ENCODE data around the gene RGS9.

DNA sequence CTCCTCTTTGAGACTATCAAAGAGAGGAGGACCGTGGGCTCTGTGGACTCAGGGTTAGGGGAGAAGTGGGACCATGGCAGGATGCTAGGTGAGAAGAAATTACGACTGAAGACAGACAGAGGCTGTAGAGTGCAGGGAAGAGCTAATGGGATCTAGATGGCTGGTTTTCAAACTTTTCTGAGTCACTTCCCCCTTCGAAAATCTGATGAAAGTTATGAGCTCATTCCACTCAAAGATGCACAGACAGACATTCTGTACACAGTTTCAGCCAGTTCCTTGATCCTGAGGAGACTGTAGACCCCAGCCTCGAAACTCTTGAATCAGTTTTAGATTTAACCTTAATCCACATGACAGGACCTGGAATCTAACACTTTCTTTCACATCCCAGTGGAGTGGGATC, 40.7 kb downstream of the RGS9 start:
- TF ChIP-seq, protein P1, sequence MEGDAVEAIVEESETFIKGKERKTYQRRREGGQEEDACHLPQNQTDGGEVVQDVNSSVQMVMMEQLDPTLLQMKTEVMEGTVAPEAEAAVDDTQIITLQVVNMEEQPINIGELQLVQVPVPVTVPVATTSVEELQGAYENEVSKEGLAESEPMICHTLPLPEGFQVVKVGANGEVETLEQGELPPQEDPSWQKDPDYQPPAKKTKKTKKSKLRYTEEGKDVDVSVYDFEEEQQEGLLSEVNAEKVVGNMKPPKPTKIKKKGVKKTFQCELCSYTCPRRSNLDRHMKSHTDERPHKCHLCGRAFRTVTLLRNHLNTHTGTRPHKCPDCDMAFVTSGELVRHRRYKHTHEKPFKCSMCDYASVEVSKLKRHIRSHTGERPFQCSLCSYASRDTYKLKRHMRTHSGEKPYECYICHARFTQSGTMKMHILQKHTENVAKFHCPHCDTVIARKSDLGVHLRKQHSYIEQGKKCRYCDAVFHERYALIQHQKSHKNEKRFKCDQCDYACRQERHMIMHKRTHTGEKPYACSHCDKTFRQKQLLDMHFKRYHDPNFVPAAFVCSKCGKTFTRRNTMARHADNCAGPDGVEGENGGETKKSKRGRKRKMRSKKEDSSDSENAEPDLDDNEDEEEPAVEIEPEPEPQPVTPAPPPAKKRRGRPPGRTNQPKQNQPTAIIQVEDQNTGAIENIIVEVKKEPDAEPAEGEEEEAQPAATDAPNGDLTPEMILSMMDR (IDR thresholded peaks at IDR 0.05), result no peak
- TF ChIP-seq POLR2A (IDR thresholded peaks at IDR 0.05), result no peak

All from Peyer's patch (tissue), 4 donors.